ENCODE data around the gene RILPL2.
"Not testable (repeated sequence)": the region's sequence is repeated elsewhere in the genome, so short reads cannot be mapped to it uniquely, and the experiment has no call there.

The RILPL2 gene

DNA sequence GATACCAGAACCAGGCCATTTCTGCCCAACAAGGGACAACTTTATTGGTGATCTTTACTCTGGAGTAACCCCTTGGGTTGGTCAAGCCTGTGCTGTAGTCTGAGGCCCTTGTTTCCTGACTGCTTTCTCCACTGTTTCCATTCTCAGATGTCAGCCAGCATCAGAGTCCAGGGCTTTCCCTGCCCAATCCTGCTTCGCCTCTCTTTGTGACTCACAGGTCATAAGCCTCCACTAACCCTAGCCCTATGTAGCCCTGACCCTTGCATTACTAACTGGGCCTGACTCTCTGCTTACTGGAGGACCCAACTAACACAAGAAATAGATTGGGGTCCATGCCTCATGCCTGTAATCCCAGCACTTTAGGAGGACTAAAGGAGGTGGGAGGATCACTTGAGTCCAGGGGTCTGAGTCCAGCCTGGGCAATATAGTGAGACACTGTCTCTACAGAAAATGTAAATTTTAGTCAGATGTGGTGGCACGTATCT is 12.8 kb upstream of the RILPL2 start:
- no peak for DNase-seq

- DNase-seq: no peak
These were observed 9.8 kb upstream of the RILPL2 start for GRCh38 chr12:123446333-123446713.

- DNase-seq: no peak
These were observed 9.2 kb upstream of the RILPL2 start for GRCh38 chr12:123445388-123446332.

DNA sequence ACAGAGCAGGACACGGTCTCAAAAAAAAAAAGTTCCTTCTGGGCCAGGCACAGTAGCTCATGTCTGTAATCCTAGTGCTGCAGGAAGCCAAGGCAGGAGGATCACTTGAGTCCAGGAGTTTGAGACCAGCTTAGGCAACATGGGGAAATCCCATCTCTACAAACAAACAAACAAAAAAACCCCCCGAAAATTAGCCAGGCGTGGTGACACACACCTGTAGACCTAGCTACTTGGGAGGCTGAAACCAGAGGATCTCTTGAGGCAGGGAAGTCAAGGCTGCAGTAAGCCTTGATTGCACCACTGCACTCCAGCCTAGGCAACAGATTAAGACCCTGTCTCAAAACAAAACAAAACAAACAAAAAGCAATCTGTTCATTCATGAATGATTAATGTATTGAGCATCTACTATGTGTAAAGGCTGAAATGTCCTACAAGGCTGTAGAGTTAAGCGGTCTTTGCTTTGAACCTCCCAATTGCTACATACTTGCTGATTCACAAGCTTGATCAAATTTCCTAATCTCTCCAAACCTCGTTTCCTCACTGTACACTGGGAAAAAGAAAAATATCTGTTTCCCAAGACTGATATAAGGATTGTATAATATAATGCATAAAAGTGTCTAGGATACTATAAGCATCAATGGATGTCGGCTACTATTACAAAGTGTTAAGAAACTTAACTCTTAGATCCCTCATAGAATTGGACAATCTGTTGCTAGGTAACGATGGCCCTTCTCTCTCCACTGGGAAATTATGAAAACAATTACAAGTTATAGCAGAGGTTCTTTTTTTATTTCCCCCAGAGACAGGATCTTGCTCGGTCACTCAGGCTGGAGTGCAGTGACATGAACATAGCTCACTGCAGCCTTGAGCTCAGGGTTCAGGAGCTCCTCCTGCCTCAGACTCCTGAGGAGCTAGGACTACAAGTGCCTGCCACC is 7.9 kb upstream of the RILPL2 start:
- no peak for DNase-seq

DNA sequence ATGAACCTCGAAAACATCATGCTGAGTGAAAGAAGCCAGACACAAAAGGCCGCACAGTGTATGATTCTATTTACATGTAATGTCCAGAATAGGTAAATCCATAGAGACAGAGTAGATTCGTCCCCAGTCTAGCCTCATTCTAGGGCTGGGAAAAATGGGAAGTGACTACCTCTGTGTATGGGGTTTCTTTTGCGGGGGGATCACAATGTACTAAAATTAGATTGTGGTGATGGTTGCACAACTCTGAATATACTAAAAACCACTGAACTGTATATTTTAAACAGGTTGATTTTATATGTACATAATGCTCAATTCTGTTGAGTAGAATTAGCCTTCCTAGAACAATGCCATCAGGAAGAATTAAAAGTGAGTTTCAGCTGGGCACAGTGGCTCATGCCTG is 6.3 kb upstream of the RILPL2 start:
- DNase-seq: peak; percentile 30

- no peak for DNase-seq
These were observed 5.2 kb upstream of the RILPL2 start for GRCh38 chr12:123441523-123442164.

- DNase-seq: no peak
These were observed 858 bp downstream of the RILPL2 start for GRCh38 chr12:123435636-123436016.

DNA sequence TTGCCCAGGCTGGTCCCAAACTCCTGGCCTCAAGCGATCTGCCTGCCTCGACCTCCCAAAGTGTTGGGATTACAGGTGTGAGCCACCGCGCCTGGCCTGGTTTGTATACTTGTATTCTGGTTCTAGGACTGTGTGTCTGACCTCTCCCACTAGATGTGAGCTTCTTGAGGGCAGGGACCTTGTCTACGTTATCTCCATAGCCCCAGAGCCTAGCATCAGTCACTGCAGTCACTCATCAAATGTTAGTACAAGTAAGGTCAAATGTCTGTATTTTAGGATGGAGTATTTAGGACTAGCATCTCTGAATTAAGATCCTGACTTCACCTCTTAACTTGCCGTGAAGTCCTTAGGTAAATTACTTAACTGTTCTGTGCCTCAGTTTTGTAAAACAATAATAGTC is 2.9 kb downstream of the RILPL2 start:
- no peak for DNase-seq

DNA sequence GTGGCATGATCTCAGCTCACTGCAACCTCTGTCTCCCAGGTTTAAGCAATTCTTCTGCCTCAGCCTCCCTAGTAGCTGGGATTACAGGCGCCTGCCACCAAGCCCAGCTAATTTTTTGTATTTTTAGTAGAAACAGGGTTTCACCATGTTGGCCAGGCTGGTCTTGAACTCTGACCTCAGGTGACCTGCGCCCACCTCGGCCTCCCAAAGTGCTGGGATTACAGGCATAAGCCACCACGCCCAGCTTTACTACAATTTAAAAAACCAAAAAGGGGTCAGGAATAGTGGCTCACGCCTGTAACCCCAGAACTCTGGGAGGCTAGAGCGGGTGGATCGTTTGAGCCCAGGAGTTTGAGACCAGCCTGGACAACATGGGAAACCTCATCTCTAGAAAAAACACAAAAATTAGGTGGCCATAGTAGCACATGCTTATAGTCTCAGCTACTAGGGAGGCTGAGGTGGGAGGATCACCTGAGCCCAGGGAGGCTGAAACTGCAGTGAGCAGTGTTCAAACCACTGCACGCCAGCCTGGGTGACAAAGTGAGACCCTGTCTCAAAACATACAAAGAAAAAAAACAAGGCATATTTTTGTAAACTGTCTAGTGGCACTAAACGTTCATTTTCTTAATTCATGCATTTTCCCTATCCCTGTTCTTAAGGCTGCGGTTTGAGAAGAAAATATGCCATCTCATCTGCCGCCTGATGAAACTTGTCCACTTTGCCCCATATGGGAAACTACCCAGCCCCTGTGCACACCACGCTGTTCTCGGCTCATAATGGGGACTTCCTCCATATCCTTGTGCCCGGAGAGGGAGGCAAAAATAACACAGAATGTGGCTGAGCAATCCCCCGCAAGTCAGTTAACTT is 4.3 kb downstream of the RILPL2 start:
- DNase-seq: peak; percentile 75

- DNase-seq: not testable (repeated sequence)
These were observed 7.4 kb downstream of the RILPL2 start for GRCh38 chr12:123429101-123429500.

- DNase-seq: no peak
These were observed 7.9 kb downstream of the RILPL2 start for GRCh38 chr12:123428591-123428990.

- DNase-seq: no peak
These were observed 9.3 kb downstream of the RILPL2 start for GRCh38 chr12:123427036-123427769.

DNA sequence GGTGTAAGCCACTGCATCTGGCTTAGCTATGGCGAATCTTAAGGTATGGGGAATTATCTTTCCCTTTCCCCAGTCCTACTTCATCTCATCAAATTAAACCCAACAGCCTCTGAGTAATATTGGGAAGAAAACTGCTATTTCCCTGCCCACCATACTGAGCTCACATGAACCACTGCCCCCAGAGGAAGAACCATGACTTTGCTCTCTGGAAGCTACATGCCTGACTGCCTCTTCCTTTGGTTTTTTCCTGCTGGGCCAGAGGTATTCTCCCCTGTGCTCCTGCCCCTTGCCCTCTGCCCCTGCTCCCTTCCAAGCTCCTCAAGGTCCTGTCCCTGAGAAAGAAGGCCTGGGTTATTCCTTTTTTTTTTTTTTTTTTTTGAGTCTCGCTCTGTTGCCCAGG is 15.2 kb downstream of the RILPL2 start:
- DNase-seq: no peak

DNA sequence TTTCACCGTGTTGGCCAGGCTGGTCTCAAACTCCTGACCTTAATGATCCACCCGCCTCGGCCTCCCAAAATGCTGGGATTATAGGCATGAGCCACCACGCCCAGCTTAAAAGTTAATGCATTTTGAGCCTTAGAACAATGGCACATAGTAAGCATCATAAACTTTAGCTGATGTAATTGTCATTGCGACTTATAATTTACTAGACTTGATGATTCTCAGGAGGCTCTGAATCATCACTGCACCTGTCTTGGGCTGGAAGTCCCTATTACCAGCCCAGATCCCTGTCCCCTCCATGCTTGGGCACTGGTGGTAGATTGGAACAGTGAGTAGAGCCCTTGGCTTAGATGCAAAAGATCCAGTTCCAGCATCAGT is 26.5 kb downstream of the RILPL2 start:
- DNase-seq: no peak

GRCh38 chr12:123409284-123410040 is 27.0 kb downstream of the RILPL2 start:
- DNase-seq: not testable (repeated sequence)

DNA sequence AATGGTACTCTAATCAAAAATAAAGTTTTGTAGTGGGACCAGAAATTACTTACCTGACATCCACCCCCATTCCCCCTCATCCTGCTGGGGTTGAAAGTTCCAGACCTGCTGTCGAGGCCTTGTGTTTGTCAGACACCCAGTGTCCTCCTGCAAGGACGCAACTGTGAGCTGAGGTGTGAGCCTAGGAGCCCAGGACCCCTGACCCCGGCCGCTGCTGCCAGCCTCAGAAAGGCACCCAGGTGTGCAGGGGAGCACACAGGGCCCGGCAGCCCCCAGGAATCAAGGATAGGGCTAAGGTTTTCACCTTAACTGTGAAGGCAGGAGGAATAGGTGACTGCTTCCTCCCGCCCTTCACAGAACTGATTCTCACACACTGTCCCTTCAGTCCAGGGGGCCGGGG is 27.9 kb downstream of the RILPL2 start:
- not testable (repeated sequence) for DNase-seq

GRCh38 chr12:123407934-123408333 is 28.6 kb downstream of the RILPL2 start:
- not testable (repeated sequence) for DNase-seq

- not testable (repeated sequence) for DNase-seq
These were observed 29.2 kb downstream of the RILPL2 start for GRCh38 chr12:123407269-123407668.

- DNase-seq: no peak
These were observed 31.9 kb downstream of the RILPL2 start for GRCh38 chr12:123404581-123404980.

All from GF-D8 (cell line).